ENCODE measurements around the gene CC2D2A. TPM values are rescaled to one million over a fixed set of nuclear protein-coding genes. Genes with fewer than 3 reads are reported as not detected.
"Not testable (repeated sequence)": the region's sequence is repeated elsewhere in the genome, so short reads cannot be mapped to it uniquely, and the experiment has no call there.

CC2D2A gene
- total RNA-seq, 6 donors from 2014 or later: 16.3 to 47.4 (median 25.1) TPM

DNA sequence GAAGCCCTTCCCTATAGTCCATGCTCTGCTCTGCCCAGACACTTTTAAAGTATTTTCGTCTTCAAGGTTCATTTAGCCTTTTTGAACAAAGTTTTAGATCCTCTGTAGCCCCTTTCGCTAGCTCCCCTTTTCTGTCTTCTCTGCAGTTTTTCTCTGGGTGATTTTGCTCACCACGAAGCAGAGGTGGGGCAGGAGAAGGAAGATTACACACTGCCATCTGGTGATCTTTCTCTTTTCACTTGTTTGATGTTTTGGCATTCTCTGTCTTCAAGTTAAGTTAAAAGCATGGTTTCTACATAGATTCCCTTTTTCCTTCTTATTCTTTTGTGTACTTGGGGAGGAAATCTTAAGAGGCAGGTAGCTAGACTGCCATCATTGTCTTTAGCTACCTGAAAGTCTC lies 43.9 kb downstream of the CC2D2A start:
- H3K36me3 ChIP-seq: peaks cover 0 to 50% (median 14%) of the 10 kb centered on the region in 4 donors
- H3K27me3 ChIP-seq: no peaks in the 10 kb centered on the region
- DNase-seq (no peak), ATAC-seq (ENCODE audit: low FRiP score in 2 of 2) (no peak)
- H3K27ac ChIP-seq: no peak overlapping the region
- no peaks in the 10 kb centered on the region for H3K4me1 ChIP-seq
- 78 to 84% methylated on average over 3 of the region's 3 CpGs for WGBS, 2 donors
- TF ChIP-seq POLR2A (IDR thresholded peaks at IDR 0.05) (no peak), POLR2AphosphoS5 (IDR thresholded peaks at IDR 0.05) (no peak), EP300 (IDR thresholded peaks at IDR 0.05) (no peak)
- TF ChIP-seq, protein P1, sequence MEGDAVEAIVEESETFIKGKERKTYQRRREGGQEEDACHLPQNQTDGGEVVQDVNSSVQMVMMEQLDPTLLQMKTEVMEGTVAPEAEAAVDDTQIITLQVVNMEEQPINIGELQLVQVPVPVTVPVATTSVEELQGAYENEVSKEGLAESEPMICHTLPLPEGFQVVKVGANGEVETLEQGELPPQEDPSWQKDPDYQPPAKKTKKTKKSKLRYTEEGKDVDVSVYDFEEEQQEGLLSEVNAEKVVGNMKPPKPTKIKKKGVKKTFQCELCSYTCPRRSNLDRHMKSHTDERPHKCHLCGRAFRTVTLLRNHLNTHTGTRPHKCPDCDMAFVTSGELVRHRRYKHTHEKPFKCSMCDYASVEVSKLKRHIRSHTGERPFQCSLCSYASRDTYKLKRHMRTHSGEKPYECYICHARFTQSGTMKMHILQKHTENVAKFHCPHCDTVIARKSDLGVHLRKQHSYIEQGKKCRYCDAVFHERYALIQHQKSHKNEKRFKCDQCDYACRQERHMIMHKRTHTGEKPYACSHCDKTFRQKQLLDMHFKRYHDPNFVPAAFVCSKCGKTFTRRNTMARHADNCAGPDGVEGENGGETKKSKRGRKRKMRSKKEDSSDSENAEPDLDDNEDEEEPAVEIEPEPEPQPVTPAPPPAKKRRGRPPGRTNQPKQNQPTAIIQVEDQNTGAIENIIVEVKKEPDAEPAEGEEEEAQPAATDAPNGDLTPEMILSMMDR (IDR thresholded peaks at IDR 0.05): no peak
- H3K9me3 ChIP-seq: no peaks in the 10 kb centered on the region
- no peak overlapping the region for H3K4me3 ChIP-seq

GRCh38 chr4:15515106-15515505 lies 45.4 kb downstream of the CC2D2A start:
- 90 to 95% methylated on average over 4 of the region's 4 CpGs for WGBS, 2 donors
- DNase-seq (no peak), ATAC-seq (ENCODE audit: low FRiP score in 2 of 2) (no peak)
- Histone ChIP-seq H3K27me3 (no peaks in the 10 kb centered on the region), H3K4me3 (no peak overlapping the region), H3K4me1 (no peaks in the 10 kb centered on the region), H3K9me3 (no peaks in the 10 kb centered on the region), H3K36me3 (peaks cover 0 to 57% (median 11%) of the 10 kb centered on the region in 4 donors), H3K27ac (no peak overlapping the region)
- TF ChIP-seq POLR2AphosphoS5 (IDR thresholded peaks at IDR 0.05) (no peak), EP300 (IDR thresholded peaks at IDR 0.05) (no peak), POLR2A (IDR thresholded peaks at IDR 0.05) (no peak)
- TF ChIP-seq, protein P1 (IDR thresholded peaks at IDR 0.05): no peak

DNA sequence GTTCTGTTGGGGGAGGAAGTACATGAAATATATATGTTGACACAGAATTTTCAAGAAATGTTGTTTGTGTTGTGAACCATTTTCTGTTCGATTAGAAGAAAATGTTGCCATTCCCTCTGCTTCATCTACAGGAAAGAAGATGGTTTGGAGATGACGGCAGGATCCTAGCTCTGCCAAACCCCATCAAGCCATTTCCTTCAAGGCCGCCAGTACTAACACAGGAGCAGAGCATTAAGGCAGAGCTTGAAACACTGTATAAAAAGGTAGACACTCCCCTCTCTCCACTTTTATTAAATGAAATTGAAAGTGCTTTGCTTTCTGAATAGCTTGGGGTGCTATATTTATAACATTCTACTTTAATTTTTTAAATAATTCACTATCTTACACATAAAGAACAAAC lies 46.8 kb downstream of the CC2D2A start:
- Histone ChIP-seq H3K9me3 (no peaks in the 10 kb centered on the region), H3K4me3 (no peak overlapping the region), H3K27ac (no peak overlapping the region), H3K36me3 (peaks cover 0 to 46% (median 6%) of the 10 kb centered on the region in 4 donors), H3K27me3 (no peaks in the 10 kb centered on the region), H3K4me1 (no peaks in the 10 kb centered on the region)
- DNase-seq: no peak
- no peak for ATAC-seq (ENCODE audit: low FRiP score in 2 of 2)
- WGBS, 2 donors: 84 to 92% methylated on average over 3 of the region's 3 CpGs
- TF ChIP-seq EP300 (IDR thresholded peaks at IDR 0.05) (no peak), POLR2A (IDR thresholded peaks at IDR 0.05) (no peak), POLR2AphosphoS5 (IDR thresholded peaks at IDR 0.05) (no peak)
- TF ChIP-seq, protein P1 (IDR thresholded peaks at IDR 0.05): no peak

- ATAC-seq (ENCODE audit: low FRiP score in 2 of 2); H3K27ac ChIP-seq; H3K4me1 ChIP-seq; DNase-seq; H3K9me3 ChIP-seq; H3K27me3 ChIP-seq; H3K4me3 ChIP-seq: not testable (repeated sequence)
- peaks cover 0 to 41% (median 6%) of the 10 kb centered on the region in 4 donors for H3K36me3 ChIP-seq
- WGBS, 2 donors: 96 to 97% methylated on average over 4 of the region's 4 CpGs
Observed at GRCh38 chr4:15517681-15518080, 48.0 kb downstream of the CC2D2A start.

- Histone ChIP-seq H3K4me3 (no peak overlapping the region), H3K27me3 (no peaks in the 10 kb centered on the region), H3K9me3 (no peaks in the 10 kb centered on the region), H3K36me3 (peaks cover 0 to 34% (median 3%) of the 10 kb centered on the region in 4 donors), H3K27ac (no peak overlapping the region), H3K4me1 (no peaks in the 10 kb centered on the region)
- WGBS, 2 donors: 95 to 98% methylated on average over 4 of the region's 4 CpGs
- TF ChIP-seq EP300 (IDR thresholded peaks at IDR 0.05) (no peak), POLR2A (IDR thresholded peaks at IDR 0.05) (no peak), POLR2AphosphoS5 (IDR thresholded peaks at IDR 0.05) (no peak)
- TF ChIP-seq, protein P1 (IDR thresholded peaks at IDR 0.05): no peak
- no peak for DNase-seq
- no peak for ATAC-seq (ENCODE audit: low FRiP score in 2 of 2)
Observed at GRCh38 chr4:15521442-15522039, 51.9 kb downstream of the CC2D2A start.
